ENCODE results near the gene GTF2A1.

The GTF2A1 gene

GRCh38 chr14:81177225-81177624, 43.5 kb downstream of the GTF2A1 start:
- DNase-seq (ENCODE audit: low read depth), result no peak

- DNase-seq (ENCODE audit: low read depth), result no peak
Observed at GRCh38 chr14:81176241-81176640, 44.5 kb downstream of the GTF2A1 start.

DNA sequence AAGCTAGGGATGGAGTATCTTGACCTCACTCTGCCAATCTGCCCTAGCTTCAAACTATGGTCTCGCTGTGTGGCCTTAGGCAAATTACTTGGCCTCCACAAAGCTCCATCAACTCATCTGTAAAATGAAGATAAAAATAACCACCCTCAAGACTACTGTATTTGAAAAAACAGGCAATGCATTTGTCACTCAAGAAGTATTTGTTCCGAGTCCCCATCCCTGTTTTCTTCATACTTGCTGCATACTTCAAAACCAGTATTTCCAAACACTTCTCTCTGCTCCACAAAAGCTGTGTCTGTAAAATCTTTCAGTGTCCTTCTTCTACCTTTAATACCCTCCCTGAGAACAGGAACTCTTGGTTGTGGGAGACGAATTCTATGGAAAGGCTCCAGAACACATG, 47.9 kb downstream of the GTF2A1 start:
- peak; percentile 33 for DNase-seq (ENCODE audit: low read depth)

DNA sequence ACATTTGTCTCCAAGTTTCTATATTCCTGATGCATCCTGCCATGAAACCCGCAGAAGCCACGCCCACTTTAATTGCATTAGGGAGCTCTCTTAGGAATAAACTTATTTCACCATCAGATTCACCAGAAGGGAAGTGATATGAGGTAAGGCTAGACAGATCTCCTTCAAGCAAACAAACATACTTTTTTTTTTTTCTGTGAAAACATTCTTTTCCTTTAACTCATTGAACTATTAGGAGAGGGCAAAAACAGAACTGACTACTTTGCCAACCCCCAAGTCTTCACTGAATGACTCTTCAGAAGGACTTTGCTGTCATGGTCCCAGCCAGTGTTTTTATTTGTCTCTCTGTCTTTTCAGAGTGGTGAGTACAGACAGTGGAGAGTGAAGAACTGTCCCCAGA, 48.4 kb downstream of the GTF2A1 start:
- peak; percentile 45 for DNase-seq (ENCODE audit: low read depth)

DNA sequence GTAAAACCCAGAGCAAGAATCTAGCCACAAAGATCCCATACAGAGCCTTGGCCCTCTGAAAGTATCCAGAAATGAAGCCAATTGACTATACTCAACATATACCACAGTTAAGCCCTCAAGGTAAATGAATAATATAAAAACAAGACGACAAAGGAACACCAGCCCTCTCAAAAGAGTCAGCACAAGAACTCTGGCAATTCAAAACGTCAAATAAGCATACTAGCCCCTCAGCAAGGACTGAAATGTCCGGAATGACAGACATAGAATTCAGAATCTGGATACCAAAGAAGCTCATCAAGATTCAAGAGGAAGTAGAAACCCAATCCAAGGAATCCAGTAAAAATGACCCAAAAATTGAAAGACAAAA, 49.9 kb downstream of the GTF2A1 start:
- DNase-seq (ENCODE audit: low read depth), result no peak

DNA sequence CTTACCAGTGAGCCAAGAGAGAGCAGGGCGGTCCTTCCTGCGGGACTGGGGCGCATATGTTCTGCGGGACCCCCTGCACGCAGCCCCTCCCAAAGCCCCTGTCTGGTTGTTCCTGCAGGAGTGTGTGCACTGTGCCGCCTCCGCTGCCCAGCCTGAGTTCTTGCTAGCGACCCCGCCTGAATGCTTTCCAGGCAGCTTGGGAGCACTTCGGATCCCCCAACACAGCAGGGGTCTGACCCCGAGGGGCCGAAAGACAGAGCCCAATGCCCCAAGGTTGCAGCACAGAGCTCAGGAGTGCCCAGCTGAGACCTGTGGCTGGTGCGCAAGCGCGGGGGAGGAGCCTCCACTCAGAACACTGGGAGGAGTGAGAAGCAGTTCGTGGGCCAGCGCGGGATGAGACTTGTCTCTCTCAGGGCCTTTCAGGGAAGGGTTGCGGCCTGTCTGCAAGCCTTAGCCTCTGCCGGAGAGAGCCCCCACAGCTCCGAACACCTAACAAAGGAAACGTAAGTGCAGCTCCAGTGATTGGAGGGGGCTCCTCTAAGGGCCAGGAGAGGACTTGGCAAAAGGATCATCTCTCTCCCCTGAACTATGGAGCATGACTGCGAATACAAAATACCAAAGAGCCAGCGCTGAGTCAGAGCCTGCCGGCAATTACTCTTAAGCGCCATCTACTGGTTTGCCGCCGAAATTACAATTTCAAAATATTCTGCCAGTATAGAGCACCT, 50.5 kb downstream of the GTF2A1 start:
- DNase-seq (ENCODE audit: low read depth), result peak; percentile 88

- DNase-seq (ENCODE audit: low read depth), result peak; percentile 9
Observed at GRCh38 chr14:81169711-81170103, 51.1 kb downstream of the GTF2A1 start.

DNA sequence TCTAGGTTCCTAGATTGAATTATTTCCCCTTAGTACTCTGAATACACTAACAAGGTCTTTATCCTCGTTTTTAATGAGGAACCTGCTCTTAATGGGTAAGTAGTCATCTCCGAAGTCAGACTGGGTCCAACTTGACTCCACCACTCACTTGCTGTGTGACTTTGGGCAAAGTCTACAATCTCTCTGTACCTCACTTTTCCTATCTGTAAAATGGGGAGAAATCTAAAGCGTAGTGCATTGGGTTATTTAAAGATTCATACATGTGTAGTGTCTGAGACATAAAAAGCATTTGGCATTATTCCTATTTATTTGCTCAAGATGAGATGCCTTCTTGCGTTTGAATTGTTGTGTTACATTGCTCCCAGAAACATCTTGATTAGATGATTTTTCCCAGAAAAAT, 51.5 kb downstream of the GTF2A1 start:
- DNase-seq (ENCODE audit: low read depth), result no peak

- DNase-seq (ENCODE audit: low read depth), result no peak
Observed at GRCh38 chr14:81166121-81166520, 54.6 kb downstream of the GTF2A1 start.

DNA sequence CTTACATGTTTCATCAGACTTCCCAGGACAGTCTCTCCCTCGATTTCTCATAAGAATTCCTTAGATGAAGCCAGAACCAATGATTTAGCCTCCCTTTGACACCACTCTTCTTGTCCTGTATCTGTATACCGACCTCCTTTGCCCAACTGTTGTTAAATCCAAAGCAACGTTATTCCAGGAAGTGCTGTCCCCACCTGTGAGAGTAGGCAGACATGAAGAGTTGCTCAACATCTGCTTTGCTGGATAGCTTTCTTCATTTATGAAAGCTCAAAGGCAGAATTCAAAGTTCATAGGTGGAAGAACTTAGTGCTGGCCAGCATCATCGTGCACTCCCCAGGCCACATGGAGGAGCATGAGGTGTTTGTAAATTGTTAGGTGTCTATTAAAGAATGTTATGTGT, 55.6 kb downstream of the GTF2A1 start:
- no peak for DNase-seq (ENCODE audit: low read depth)

- peak; percentile 75 for DNase-seq (ENCODE audit: low read depth)
Observed at GRCh38 chr14:81164167-81164774, 56.5 kb downstream of the GTF2A1 start.

DNA sequence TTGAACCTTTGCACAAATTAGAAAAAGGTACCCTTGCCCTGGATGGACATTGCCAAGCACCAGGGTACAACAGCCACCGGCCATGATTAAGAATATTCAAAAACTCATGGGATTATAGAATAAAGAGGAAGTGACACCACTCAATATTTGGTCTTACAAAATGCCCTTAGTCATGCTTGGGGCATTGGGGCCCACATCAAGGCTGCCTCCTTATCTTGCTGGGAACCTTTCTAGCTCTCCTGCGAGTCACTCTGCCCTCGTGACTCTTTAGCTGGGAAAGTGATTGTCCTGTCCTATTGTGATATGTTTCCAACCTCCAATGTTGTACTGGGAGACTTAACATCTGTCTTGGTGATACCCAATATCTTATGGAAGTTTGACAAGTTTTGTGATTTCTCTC, 57.8 kb downstream of the GTF2A1 start:
- peak; percentile 16 for DNase-seq (ENCODE audit: low read depth)

DNA sequence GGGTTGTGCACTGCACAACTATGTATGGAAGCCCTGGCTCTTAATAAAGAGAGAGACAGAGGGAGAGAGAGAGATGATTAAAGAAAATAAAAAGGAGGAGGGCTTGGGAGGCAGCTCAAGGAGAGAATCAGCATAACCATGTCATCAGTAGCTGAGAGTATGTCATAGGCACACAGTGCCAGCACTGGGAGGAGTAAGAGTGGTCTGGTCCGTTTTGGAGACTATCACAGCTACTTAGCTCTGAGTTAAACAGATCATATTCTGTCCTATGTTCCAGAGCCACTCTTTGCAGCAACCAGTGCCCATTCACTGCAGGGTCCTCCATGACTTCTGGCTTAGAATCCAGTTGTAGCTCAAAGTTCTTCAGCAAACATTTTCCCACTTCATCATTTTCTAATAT, 59.0 kb downstream of the GTF2A1 start:
- no peak for DNase-seq (ENCODE audit: low read depth)

- DNase-seq (ENCODE audit: low read depth), result no peak
Observed at GRCh38 chr14:81161088-81161487, 59.7 kb downstream of the GTF2A1 start.

DNA sequence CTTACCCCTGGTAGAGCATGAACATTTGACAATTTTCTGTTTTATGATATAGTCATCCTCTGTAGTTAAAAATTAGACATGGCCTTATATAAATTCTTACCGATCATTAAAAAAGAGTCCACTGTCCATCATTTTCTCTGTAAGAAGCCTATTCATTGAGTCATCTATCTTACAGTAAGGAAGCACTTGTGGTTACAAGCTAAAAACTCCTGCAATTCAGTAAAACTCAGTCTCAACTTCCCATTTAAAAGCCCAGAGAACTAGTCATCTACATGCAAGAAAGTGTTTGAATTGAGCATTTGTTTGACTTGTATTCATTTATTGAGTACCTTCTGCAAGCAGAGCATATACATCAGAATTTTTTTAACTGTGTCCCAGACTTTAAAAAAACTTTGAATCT, 63.3 kb downstream of the GTF2A1 start:
- DNase-seq (ENCODE audit: low read depth), result peak; percentile 21

DNA sequence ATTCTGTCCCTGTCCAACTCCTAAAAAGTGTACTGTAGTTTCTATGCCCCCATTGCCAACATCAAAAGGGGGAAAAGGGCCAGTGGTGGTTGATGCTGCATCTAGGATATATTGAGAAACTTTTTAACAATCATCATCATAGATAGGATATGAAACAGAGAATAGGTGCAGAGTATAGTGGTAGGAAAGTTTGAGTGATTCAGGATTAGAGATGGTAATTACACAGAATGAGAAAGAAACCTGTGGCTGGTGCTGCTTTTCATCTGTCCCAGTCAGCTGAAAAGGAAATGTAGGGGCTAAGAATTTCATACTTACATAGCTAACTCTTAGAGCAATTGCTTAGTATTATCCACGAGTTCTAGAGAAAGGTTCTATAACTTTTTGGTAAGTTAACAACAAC, 67.6 kb downstream of the GTF2A1 start:
- no peak for DNase-seq (ENCODE audit: low read depth)

DNA sequence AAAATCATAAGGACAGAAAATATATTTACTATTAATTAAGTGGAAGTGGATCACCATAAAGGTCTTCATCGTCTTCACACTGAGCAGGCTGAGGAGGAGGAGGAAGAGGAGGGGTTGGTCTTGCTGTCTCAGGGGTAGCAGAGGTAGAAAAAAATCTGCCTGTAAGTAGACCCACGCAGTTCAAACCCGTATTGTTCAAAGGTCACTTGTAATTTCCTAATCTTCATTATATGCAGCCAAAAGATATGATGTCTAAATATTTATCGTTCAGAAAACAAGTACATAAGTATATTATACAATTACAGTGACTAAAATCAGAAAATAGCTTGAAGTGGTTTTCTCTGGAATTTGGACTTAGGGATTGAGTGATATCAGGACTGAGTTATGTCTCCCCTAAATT, 72.1 kb downstream of the GTF2A1 start:
- no peak for DNase-seq (ENCODE audit: low read depth)

GRCh38 chr14:81147140-81147897, 73.4 kb downstream of the GTF2A1 start:
- DNase-seq (ENCODE audit: low read depth), result no peak

DNA sequence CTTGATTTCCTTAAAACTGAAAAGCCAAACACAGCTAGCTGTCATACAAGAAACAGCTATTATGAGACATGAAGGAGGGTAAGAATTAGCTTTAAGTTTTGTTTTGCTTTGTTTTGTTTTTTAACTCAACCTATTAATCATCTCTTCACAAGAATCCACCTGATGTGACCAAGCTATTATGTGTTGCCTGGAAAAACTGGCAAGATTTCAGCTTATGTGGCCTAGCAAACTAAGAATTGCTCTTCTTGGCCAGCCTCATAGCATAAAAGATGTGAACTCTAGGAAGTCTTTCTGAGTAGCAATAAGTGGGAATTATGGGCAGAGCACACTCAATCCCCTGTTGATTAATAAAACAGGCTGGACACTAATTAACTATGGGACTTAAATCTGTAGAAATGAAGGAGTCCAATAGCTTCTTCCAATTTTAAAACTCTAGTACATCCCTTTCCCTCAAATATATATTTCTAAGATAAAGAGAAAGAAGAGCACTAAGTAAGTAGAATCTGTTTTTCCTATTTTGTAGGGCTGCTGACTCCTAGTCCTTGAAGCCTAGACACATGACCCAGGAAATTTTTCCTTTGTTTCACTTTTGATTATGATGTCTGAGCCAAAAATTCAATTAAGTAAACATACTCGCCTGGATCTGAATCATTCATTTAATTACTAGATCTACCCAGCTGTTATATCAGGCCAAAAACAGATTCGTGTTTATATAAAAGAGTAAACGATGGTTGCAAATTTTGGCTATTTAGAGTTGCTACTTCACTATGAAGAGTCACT, 75.7 kb downstream of the GTF2A1 start:
- DNase-seq (ENCODE audit: low read depth), result no peak

- DNase-seq (ENCODE audit: low read depth), result no peak
Observed at GRCh38 chr14:81143793-81144192, 77.0 kb downstream of the GTF2A1 start.

DNA sequence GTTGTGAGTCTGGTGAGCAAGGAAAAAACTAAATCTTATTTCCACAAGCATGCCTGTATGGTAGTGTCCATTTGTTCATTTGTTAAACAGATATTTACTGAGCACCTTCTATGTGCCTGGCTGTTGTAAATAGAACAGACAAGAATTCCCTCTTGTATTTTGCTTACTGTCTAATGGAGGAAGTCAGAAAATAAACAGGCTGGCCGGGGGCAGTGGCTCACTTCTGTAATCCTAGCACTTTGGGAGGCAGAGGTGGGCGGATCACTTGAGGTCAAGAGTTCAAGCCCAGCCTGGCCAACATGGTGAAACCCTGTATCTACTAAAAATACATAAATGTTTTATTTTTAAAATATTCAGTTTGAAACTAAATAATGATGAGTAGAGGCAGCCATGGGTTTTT, 79.3 kb downstream of the GTF2A1 start:
- DNase-seq (ENCODE audit: low read depth), result no peak

- DNase-seq (ENCODE audit: low read depth), result no peak
Observed at GRCh38 chr14:81138429-81138828, 82.3 kb downstream of the GTF2A1 start.

GRCh38 chr14:81137316-81137715, 83.4 kb downstream of the GTF2A1 start:
- DNase-seq (ENCODE audit: low read depth), result peak; percentile 46
